OCI-LY7 (cell line): ENCODE data around the gene AKAP13. TPM values are rescaled to one million over a fixed set of nuclear protein-coding genes. Genes with fewer than 3 reads are reported as not detected.
A peak's percentile ranks its signal among the peaks of the same experiment; 100 is the strongest.

Experiments used
- BruUV-seq: library from RNA; stranded (reverse); fragments of 400-500 nt; replicated peaks from 2 replicates; lab custom pipeline; 2021; lab: Mats Ljungman, UMichigan
- CTCF ChIA-PET: fragments of 300-600 bp; sonication (Branson Sonifier 250); formaldehyde crosslinking; loops from one replicate; lab custom pipeline; 2022; ENCODE audit warnings: antibody characterized with exemption; ENCODE audit not compliant: unreplicated experiment; lab: Charles Lee
- POLR2A ChIA-PET: fragments of 300-600 bp; sonication (Branson Sonifier 250); formaldehyde crosslinking; loops from one replicate; lab custom pipeline; 2022; ENCODE audit warnings: antibody characterized with exemption; lab: Charles Lee
- DNase-seq: peaks from one replicate; pipeline ENCODE4 v3.0.0-alpha.2; 2015; ENCODE audit warnings: low spot score
- H2AFZ ChIP-seq: fragments of 200-600 bp; sonication (generic), shearing (Covaris generic); 2 replicates; pipeline ENCODE4 v1.6.1; 2014; ENCODE audit warnings: mild to moderate bottlenecking, antibody characterized with exemption, low read length, moderate library complexity
- H3K27ac ChIP-seq: fragments of 200-600 bp; sonication (generic); 2 replicates; pipeline ENCODE4 v1.5.1; 2014; ENCODE audit warnings: mixed run types, low read depth, mild to moderate bottlenecking, moderate library complexity, low read length, inconsistent platforms; ENCODE audit not compliant: poor library complexity, severe bottlenecking
- H3K36me3 ChIP-seq: fragments of 200-600 bp; sonication (generic); 2 replicates; pipeline ENCODE4 v1.6.1; 2014; ENCODE audit warnings: mild to moderate bottlenecking, antibody characterized with exemption, low read length, moderate library complexity, mixed read lengths; ENCODE audit not compliant: insufficient read depth
- H3K4me1 ChIP-seq: fragments of 200-600 bp; sonication (generic); 2 replicates; pipeline ENCODE4 v1.5.1; 2014; ENCODE audit warnings: mild to moderate bottlenecking, low read length; ENCODE audit not compliant: insufficient read depth, poor library complexity, severe bottlenecking
- H3K4me2 ChIP-seq: fragments of 200-600 bp; sonication (generic); 2 replicates; pipeline ENCODE4 v1.6.1; 2014; ENCODE audit warnings: mild to moderate bottlenecking, low read length
- H3K4me3 ChIP-seq: fragments of 200-600 bp; sonication (generic); 2 replicates; pipeline ENCODE4 v1.5.1; 2014; ENCODE audit warnings: mild to moderate bottlenecking, low read depth, low read length; ENCODE audit not compliant: poor library complexity, severe bottlenecking
- H3K79me2 ChIP-seq: fragments of 200-600 bp; sonication (generic); 2 replicates; pipeline ENCODE4 v1.6.1; 2016; ENCODE audit warnings: low read depth, mild to moderate bottlenecking, low read length, moderate library complexity, mixed read lengths; ENCODE audit not compliant: insufficient read depth
- H3K9me2 ChIP-seq: fragments of 200-600 bp; sonication (generic); 2 replicates; pipeline ENCODE4 v1.6.1; 2016; ENCODE audit warnings: mild to moderate bottlenecking, low read length, mixed read lengths; ENCODE audit not compliant: insufficient read depth
- H3K9me3 ChIP-seq: fragments of 200-600 bp; sonication (generic); 2 replicates; pipeline ENCODE4 v1.6.1; 2014; ENCODE audit warnings: mild to moderate bottlenecking, mixed run types, low read length, mixed read lengths
- H4K20me1 ChIP-seq: fragments of 200-600 bp; sonication (generic); 2 replicates; pipeline ENCODE4 v1.6.1; 2014; ENCODE audit warnings: mild to moderate bottlenecking, antibody characterized with exemption, low read length, moderate library complexity, mixed read lengths; ENCODE audit not compliant: insufficient read depth
- CTCF ChIP-seq: fragments of 200-600 bp; sonication (generic); conservative IDR thresholded peaks from 2 replicates; pipeline ENCODE4 v1.5.1; 2014; ENCODE audit warnings: mild to moderate bottlenecking, antibody characterized with exemption, low read length, moderate library complexity, mixed read lengths
- EZH2phosphoT487 ChIP-seq: fragments of 200-600 bp; sonication (generic); IDR thresholded peaks from 2 replicates; pipeline ENCODE4 v1.6.1; 2018; ENCODE audit warnings: low read depth, borderline replicate concordance, mild to moderate bottlenecking, mixed run types, antibody characterized with exemption, low read length, moderate library complexity, mixed read lengths
- intact Hi-C: fragments of 100-400 bp; cut with micrococcal nuclease; formaldehyde crosslinking; loops from one replicate; pipeline ENCODE4 v1.10.0; 2022; ENCODE audit not compliant: unreplicated experiment
- total RNA-seq, 2 experiments: library from RNA; depleted of rRNA in 1 of 2; stranded (reverse); fragments of >200 nt in 1 of 2; shearing (Covaris generic) in 1 of 2; gene quantifications; 2 replicates each; pipeline ENCODE4 v1.2.3, GENCODE V29; 2014 to 2022

The AKAP13 gene
- total RNA-seq, 2 experiments from 2014 or later, result 140 to 250 TPM

- BruUV-seq, result TSS peak; percentile 73
- Histone ChIP-seq H3K4me1 (peaks cover 49% of the 10 kb centered on the region), H4K20me1 (peaks cover 18% of the 10 kb centered on the region; the same call in 1 of the 2 replicates), H3K36me3 (peaks cover 36% of the 10 kb centered on the region), H3K9me2 (no peaks in the 10 kb centered on the region), H3K4me3 (peak overlapping the region; percentile 86), H3K4me2 (peak overlapping the region; percentile 78), H3K27ac (peak overlapping the region; percentile 88), H2AFZ (no peak overlapping the region), H3K9me3 (no peaks in the 10 kb centered on the region), H3K79me2 (peaks cover 62% of the 10 kb centered on the region)
- no peak for TF ChIP-seq EZH2phosphoT487
- DNase-seq, result peak; percentile 59
- intact Hi-C loops, result loop anchor here (1.0 to 10.0 kb wide), 5 partner anchors 22 to 323 kb away; no protein-coding TSS in a partner anchor
- POLR2A ChIA-PET, result interaction anchor here (0.6 to 14.6 kb wide), 12 partner anchors 8 to 177 kb away, joined by 3 to 335 read pairs (median 10); no protein-coding TSS in a partner anchor
- CTCF ChIA-PET, result interaction anchor here (1.1 kb wide), 1 partner anchor 65 kb away, joined by 3 read pairs; no protein-coding TSS in a partner anchor
Measured at GRCh38 chr15:85381850-85382751, 1.7 kb downstream of the AKAP13 start.

DNA sequence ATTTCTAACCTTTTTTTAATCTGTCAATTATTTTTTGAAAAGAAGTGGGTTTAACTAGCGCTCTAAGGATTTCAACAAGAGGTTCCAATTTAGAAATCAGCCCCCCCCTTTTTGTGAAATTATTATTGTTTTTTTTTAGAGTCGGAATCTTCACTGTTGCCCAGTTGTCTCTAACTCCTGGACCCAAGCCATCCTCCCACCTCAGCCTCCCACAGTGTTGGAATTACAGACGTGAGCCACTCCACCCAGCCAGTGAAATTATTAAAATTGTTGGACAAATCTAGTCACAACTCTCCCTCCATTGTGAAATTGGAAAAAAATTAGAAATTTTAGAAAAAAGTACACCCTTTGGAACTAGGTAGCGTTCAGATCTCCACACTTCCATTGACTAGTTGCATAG, 2.5 kb downstream of the AKAP13 start:
- no peak for DNase-seq
- peak overlapping the region; percentile 86 for H3K4me3 ChIP-seq
- H3K27ac ChIP-seq, result peak overlapping the region; percentile 88
- CTCF ChIA-PET, result interaction anchor here (1.1 to 1.2 kb wide), 3 partner anchors 17 to 93 kb away, joined by 3 to 4 read pairs (median 3); no protein-coding TSS in a partner anchor
- peak overlapping the region; percentile 78 for H3K4me2 ChIP-seq
- H3K9me3 ChIP-seq, result no peaks in the 10 kb centered on the region
- peaks cover 18% of the 10 kb centered on the region; the same call in 1 of the 2 replicates for H4K20me1 ChIP-seq
- H2AFZ ChIP-seq, result no peak overlapping the region
- BruUV-seq, result no TSS peak
- H3K9me2 ChIP-seq, result no peaks in the 10 kb centered on the region
- POLR2A ChIA-PET, result interaction anchor here (0.6 to 14.6 kb wide), 11 partner anchors 11 to 176 kb away, joined by 3 to 335 read pairs (median 9); no protein-coding TSS in a partner anchor
- TF ChIP-seq EZH2phosphoT487 (no peak), CTCF (no peak)
- H3K36me3 ChIP-seq, result peaks cover 39% of the 10 kb centered on the region
- peaks cover 70% of the 10 kb centered on the region for H3K79me2 ChIP-seq
- intact Hi-C loops, result loop anchor here (1.0 to 10.0 kb wide), 5 partner anchors 21 to 322 kb away; no protein-coding TSS in a partner anchor
- peaks cover 57% of the 10 kb centered on the region for H3K4me1 ChIP-seq
